A549 (cell line): ENCODE measurements around the gene CIT. TPM values are rescaled to one million over a fixed set of nuclear protein-coding genes. Genes with fewer than 3 reads are reported as not detected.

ENCODE experiments used
- ATAC-seq, 2 experiments: fragments of 200-7000 bp in 1 of 2; fragments of >200 bp in 1 of 2; cut with Nextera tagmentation in 1 of 2; cut with Tn5 transposase in 1 of 2; 3 replicates each; pipeline versions ENCODE4 v1.8.0 to v1.9.1; 2018 to 2020; ENCODE audit warnings: mild to moderate bottlenecking in 1 of 2, moderate library complexity in 1 of 2
- CTCF ChIA-PET: fragments of 300-600 bp; sonication (Branson Sonifier 250); formaldehyde crosslinking; extraction: SDS; loops from one replicate; lab custom pipeline; 2021; ENCODE audit warnings: antibody characterized with exemption, inconsistent platforms; lab: Yijun Ruan, JAX
- POLR2A ChIA-PET: fragments of 350-600 bp; formaldehyde crosslinking; extraction: SDS; loops from one replicate; lab custom pipeline; 2021; ENCODE audit warnings: antibody characterized with exemption, inconsistent platforms; lab: Yijun Ruan, JAX
- DNase-seq, 2 experiments: peaks; one replicate each; pipeline versions ENCODE4 v3.0.0 to v3.0.0-alpha.2; 2011 to 2016; ENCODE audit warnings: low read depth in 1 of 2, low spot score in 1 of 2
- FAIRE-seq: peaks from 2 replicates; lab custom pipeline; 2011; peaks lifted over from hg19 to GRCh38; lab: Jason Lieb, UNC
- H3K27ac ChIP-seq, 2 experiments: fragments of >200 bp; sonication (Bioruptor Twin); formaldehyde crosslinking; 3 replicates each; pipeline ENCODE4 v1.5.1; 2016 to 2017
- H3K4me1 ChIP-seq: fragments of >200 bp; sonication (Bioruptor Twin); formaldehyde crosslinking; 3 replicates; pipeline ENCODE4 v1.6.1; 2016
- H3K4me2 ChIP-seq: fragments of >200 bp; sonication (Bioruptor Twin); formaldehyde crosslinking; 3 replicates; pipeline ENCODE4 v1.6.1; 2016
- H3K4me3 ChIP-seq: fragments of >200 bp; sonication (Bioruptor Twin); formaldehyde crosslinking; 3 replicates; pipeline ENCODE4 v1.5.1; 2016
- H3K9me3 ChIP-seq: fragments of >200 bp; sonication (Bioruptor Twin); formaldehyde crosslinking; 3 replicates; pipeline ENCODE4 v1.6.1; 2016
- BHLHE40 ChIP-seq: IDR thresholded peaks from 2 replicates; pipeline ENCODE4 v1.6.1; 2012; ENCODE audit warnings: low read depth, low read length, inconsistent platforms
- CBX2 ChIP-seq: fragments of 200-600 bp; sonication (generic); IDR thresholded peaks from 2 replicates; pipeline ENCODE4 v1.6.1; 2016; ENCODE audit warnings: low read depth, mild to moderate bottlenecking, borderline replicate concordance
- CBX8 ChIP-seq: fragments of 200-600 bp; sonication (generic); IDR thresholded peaks from 2 replicates; pipeline ENCODE4 v1.6.1; 2016
- CHD4 ChIP-seq: fragments of 200-600 bp; sonication (generic); IDR thresholded peaks from 2 replicates; pipeline ENCODE4 v1.6.1; 2016; ENCODE audit warnings: antibody characterized with exemption, mild to moderate bottlenecking, borderline replicate concordance
- EHMT2 ChIP-seq: fragments of 200-600 bp; sonication (generic); IDR thresholded peaks from 2 replicates; pipeline ENCODE4 v1.6.1; 2016; ENCODE audit warnings: antibody characterized with exemption, low read depth, mild to moderate bottlenecking, moderate library complexity
- ESRRA ChIP-seq: fragments of 150-350 bp; IDR thresholded peaks from 2 replicates; pipeline ENCODE4 v1.6.1; 2014; ENCODE audit warnings: mild to moderate bottlenecking, low read length, borderline replicate concordance
- FOSB ChIP-seq: fragments of 250-450 bp; sonication (Bioruptor Pico); IDR thresholded peaks from 2 replicates; pipeline ENCODE4 v1.5.0; 2020; ENCODE audit warnings: mild to moderate bottlenecking, moderate library complexity
- FOXS1 ChIP-seq: fragments of 250-450 bp; sonication (Bioruptor Pico); IDR thresholded peaks from 2 replicates; pipeline ENCODE4 v1.5.0; 2020; ENCODE audit warnings: mild to moderate bottlenecking, moderate library complexity
- GATA3 ChIP-seq: IDR thresholded peaks from 2 replicates; pipeline ENCODE4 v1.6.1; 2012; ENCODE audit warnings: borderline replicate concordance
- HDAC2 ChIP-seq: fragments of 200-600 bp; sonication (generic); IDR thresholded peaks from 2 replicates; pipeline ENCODE4 v1.6.1; 2016
- HEYL ChIP-seq: fragments of 250-450 bp; sonication (Bioruptor Pico); IDR thresholded peaks from 2 replicates; pipeline ENCODE4 v1.8.0; 2021; ENCODE audit warnings: mild to moderate bottlenecking, moderate library complexity
- HOXA7 ChIP-seq: fragments of 250-450 bp; sonication (Bioruptor Pico); IDR thresholded peaks from 2 replicates; pipeline ENCODE4 v1.5.0; 2020; ENCODE audit warnings: mild to moderate bottlenecking, moderate library complexity
- JUN ChIP-seq, 2 experiments: fragments of >200 bp; sonication (Bioruptor Twin); formaldehyde crosslinking; IDR thresholded peaks; 2 replicates in 1 of 2; 3 replicates in 1 of 2; pipeline ENCODE4 v1.6.1; 2016 to 2017
- JUNB ChIP-seq: fragments of >200 bp; sonication (Bioruptor Twin); formaldehyde crosslinking; IDR thresholded peaks from 2 replicates; pipeline ENCODE4 v1.6.1; 2016
- KDM5A ChIP-seq: fragments of 200-600 bp; sonication (generic); IDR thresholded peaks from 2 replicates; pipeline ENCODE4 v1.6.1; 2016; ENCODE audit warnings: antibody characterized with exemption, mild to moderate bottlenecking
- MAZ ChIP-seq: fragments of 150-350 bp; IDR thresholded peaks from 2 replicates; pipeline ENCODE4 v1.6.1; 2014; ENCODE audit warnings: antibody characterized with exemption, low read depth, low read length, borderline replicate concordance
- MYC ChIP-seq: IDR thresholded peaks from 2 replicates; pipeline ENCODE4 v1.6.1; 2012; ENCODE audit warnings: mild to moderate bottlenecking, inconsistent platforms, low read length, improper control_type of control experiment, borderline replicate concordance
- PHF8 ChIP-seq: fragments of 200-600 bp; sonication (generic); IDR thresholded peaks from 2 replicates; pipeline ENCODE4 v1.6.1; 2016; ENCODE audit warnings: low read depth, mild to moderate bottlenecking, antibody characterized with exemption, moderate library complexity, borderline replicate concordance
- POLR2AphosphoS2 ChIP-seq: conservative IDR thresholded peaks from 2 replicates; pipeline ENCODE4 v1.6.1; 2012; ENCODE audit warnings: low read length, improper control_type of control experiment, inconsistent platforms
- RARB ChIP-seq: fragments of 250-450 bp; sonication (Bioruptor Pico); IDR thresholded peaks from 2 replicates; pipeline ENCODE4 v1.8.0; 2021; ENCODE audit warnings: mild to moderate bottlenecking, moderate library complexity
- RCOR1 ChIP-seq: fragments of 150-350 bp; IDR thresholded peaks from 2 replicates; pipeline ENCODE4 v1.6.1; 2014; ENCODE audit warnings: antibody characterized with exemption, low read length, low read depth
- SMC3 ChIP-seq: fragments of >200 bp; sonication (Bioruptor Twin); formaldehyde crosslinking; IDR thresholded peaks from 3 replicates; pipeline ENCODE4 v1.6.1; 2018; ENCODE audit warnings: inconsistent platforms
- ZC3H11A ChIP-seq: fragments of 450-650 bp; IDR thresholded peaks from 2 replicates; pipeline ENCODE4 v1.6.1; 2014; ENCODE audit warnings: antibody characterized with exemption, mild to moderate bottlenecking
- ZSCAN20 ChIP-seq: fragments of 250-450 bp; sonication (Bioruptor Pico); IDR thresholded peaks from 2 replicates; pipeline ENCODE4 v1.8.0; 2022; ENCODE audit warnings: mild to moderate bottlenecking, moderate library complexity
- WGBS: methylation state at CpG from one replicate; pipeline ENCODE4 v1.1.6; 2017; ENCODE audit errors: missing lambda C conversion rate; 5-methylcytosine and 5-hydroxymethylcytosine counted together
- polyA plus RNA-seq, 4 experiments: library from polyadenylated mRNA; depleted of rRNA in 3 of 4; stranded (reverse); fragments of >200 nt; fragmentation: RNase III in 1 of 4; extraction: RNeasy Plus Mini Kit Qiagen cat#74134 plus additional on column Dnase treatment in 1 of 4; gene quantifications; 2 replicates in 3 of 4; 3 replicates in 1 of 4; pipeline ENCODE4 v1.2.3, GENCODE V29; 2011 to 2017
- TF ChIP-seq, protein P1 (sequence below): IDR thresholded peaks from 2 replicates; pipeline ENCODE4 v1.6.1; 2012
- TF ChIP-seq, protein P2 (sequence below): IDR thresholded peaks from 2 replicates; pipeline ENCODE4 v1.6.1; 2012; ENCODE audit warnings: low read depth, borderline replicate concordance
- TF ChIP-seq, protein P3 (sequence below): fragments of >200 bp; sonication (Bioruptor Twin); formaldehyde crosslinking; IDR thresholded peaks from 3 replicates; pipeline ENCODE4 v1.5.1; 2016
- TF ChIP-seq, protein P4 (sequence below): fragments of 150-350 bp; IDR thresholded peaks from 2 replicates; pipeline ENCODE4 v1.6.1; 2014; ENCODE audit warnings: low read depth, mild to moderate bottlenecking, low read length
- TF ChIP-seq, protein P5 (sequence below): fragments of 450-650 bp; IDR thresholded peaks from 2 replicates; pipeline ENCODE4 v1.6.1; 2014; ENCODE audit warnings: antibody characterized with exemption

The CIT gene
- polyA plus RNA-seq, 2 of the 4 experiments (the other 2 are of a cell fraction): 12.5 to 25.4 TPM

DNA sequence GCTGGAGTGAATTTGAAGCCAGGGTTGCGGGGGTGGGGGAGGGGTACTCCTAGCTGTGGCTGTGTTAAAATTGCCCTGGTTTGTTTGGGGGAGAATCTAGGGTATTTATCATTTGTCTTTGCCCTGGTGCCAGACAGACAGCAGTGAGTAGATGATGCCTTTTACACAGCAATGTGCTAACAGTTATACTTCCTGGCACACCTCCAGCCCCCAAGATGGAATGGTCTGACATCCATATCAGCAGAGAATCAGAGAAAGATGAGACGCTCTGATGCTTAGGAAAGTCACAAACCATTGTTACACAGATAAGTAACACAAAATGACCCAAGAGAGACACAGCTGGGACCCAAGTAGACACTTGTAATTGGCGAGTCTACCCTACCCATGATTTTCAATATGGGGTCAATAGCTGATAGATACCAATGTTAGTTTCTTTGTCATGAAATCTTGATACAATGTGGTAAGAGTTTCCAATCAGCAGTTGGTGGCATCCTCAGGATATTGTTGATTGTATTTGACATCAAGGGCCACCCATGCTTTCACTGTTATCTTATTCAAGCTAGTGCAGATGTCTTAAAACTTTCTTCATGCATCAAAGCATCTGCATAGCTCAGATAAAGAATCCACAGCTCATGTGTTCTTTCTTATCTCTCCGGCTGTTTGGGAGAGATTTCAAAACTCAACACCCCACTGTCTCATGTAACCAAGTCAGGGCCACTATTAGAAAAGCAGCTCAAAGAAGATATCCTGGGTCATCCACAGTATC is 211.8 kb downstream of the CIT start:
- ChIA-PET CTCF (interaction anchor here (1.1 to 1.3 kb wide), 2 partner anchors 221 to 1259 kb away, joined by 3 to 5 read pairs; no protein-coding TSS in a partner anchor), POLR2A (no interaction called here)
- no peak for TF ChIP-seq CBX2
- TF ChIP-seq KDM5A: no peak
- TF ChIP-seq JUNB: no peak
- TF ChIP-seq HDAC2: no peak
- TF ChIP-seq RCOR1: no peak
- TF ChIP-seq RARB (CRISPR knock-in tag): no peak
- TF ChIP-seq EHMT2: no peak
- no peak for TF ChIP-seq BHLHE40
- no peak for TF ChIP-seq PHF8
- no peak for TF ChIP-seq MAZ
- TF ChIP-seq ZSCAN20 (CRISPR knock-in tag): no peak
- TF ChIP-seq CBX8: no peak
- TF ChIP-seq GATA3: no peak
- TF ChIP-seq MYC: no peak
- TF ChIP-seq HEYL: no peak
- TF ChIP-seq, protein P1, sequence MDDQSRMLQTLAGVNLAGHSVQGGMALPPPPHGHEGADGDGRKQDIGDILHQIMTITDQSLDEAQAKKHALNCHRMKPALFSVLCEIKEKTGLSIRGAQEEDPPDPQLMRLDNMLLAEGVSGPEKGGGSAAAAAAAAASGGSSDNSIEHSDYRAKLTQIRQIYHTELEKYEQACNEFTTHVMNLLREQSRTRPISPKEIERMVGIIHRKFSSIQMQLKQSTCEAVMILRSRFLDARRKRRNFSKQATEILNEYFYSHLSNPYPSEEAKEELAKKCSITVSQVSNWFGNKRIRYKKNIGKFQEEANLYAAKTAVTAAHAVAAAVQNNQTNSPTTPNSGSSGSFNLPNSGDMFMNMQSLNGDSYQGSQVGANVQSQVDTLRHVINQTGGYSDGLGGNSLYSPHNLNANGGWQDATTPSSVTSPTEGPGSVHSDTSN: no peak
- TF ChIP-seq, protein P2, sequence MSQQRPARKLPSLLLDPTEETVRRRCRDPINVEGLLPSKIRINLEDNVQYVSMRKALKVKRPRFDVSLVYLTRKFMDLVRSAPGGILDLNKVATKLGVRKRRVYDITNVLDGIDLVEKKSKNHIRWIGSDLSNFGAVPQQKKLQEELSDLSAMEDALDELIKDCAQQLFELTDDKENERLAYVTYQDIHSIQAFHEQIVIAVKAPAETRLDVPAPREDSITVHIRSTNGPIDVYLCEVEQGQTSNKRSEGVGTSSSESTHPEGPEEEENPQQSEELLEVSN: no peak
- no peak for DNase-seq
- FAIRE-seq: no peak
- Histone ChIP-seq H3K4me3 (no peak overlapping the region), H3K4me1 (peaks cover 20% of the 10 kb centered on the region), H3K4me2 (no peak overlapping the region), H3K27ac (no peak overlapping the region), H3K9me3 (no peaks in the 10 kb centered on the region)
- WGBS: 80% methylated on average over 4 of the region's 4 CpGs
- no peak for ATAC-seq

DNA sequence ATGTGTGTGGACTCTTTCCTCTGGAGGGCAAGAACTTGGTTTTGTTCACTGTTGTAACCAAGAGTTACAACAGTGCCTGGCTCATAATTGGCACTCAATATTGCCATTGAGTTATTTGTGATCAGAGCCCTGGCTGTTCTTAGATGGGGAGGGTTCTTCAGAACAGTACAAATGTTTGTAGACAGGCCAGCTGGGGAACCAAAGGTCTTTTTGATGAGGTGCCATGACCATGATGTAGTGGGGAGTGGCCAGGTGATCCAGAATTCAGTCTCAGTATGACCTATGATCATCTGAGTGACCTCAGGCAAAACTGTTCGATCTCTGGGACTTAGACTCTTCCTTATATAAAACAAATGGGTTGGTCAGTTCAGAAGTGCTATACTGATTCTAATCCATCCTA is 212.5 kb downstream of the CIT start:
- no peaks in the 10 kb centered on the region for H3K9me3 ChIP-seq
- CTCF ChIA-PET: interaction anchor here (1.1 to 1.3 kb wide), 2 partner anchors 220 to 1259 kb away, joined by 3 to 5 read pairs; no protein-coding TSS in a partner anchor
- TF ChIP-seq HOXA7 (CRISPR knock-in tag) (no peak), JUN (IDR thresholded peaks at IDR 0.05) (no peak), MAZ (no peak), GATA3 (no peak), ESRRA (no peak), POLR2AphosphoS2 (no peak), ZSCAN20 (CRISPR knock-in tag) (no peak), SMC3 (no peak), FOSB (CRISPR knock-in tag) (no peak), CHD4 (no peak), FOXS1 (no peak), ZC3H11A (no peak)
- TF ChIP-seq, protein P3, sequence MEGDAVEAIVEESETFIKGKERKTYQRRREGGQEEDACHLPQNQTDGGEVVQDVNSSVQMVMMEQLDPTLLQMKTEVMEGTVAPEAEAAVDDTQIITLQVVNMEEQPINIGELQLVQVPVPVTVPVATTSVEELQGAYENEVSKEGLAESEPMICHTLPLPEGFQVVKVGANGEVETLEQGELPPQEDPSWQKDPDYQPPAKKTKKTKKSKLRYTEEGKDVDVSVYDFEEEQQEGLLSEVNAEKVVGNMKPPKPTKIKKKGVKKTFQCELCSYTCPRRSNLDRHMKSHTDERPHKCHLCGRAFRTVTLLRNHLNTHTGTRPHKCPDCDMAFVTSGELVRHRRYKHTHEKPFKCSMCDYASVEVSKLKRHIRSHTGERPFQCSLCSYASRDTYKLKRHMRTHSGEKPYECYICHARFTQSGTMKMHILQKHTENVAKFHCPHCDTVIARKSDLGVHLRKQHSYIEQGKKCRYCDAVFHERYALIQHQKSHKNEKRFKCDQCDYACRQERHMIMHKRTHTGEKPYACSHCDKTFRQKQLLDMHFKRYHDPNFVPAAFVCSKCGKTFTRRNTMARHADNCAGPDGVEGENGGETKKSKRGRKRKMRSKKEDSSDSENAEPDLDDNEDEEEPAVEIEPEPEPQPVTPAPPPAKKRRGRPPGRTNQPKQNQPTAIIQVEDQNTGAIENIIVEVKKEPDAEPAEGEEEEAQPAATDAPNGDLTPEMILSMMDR: no peak
- TF ChIP-seq, protein P4, sequence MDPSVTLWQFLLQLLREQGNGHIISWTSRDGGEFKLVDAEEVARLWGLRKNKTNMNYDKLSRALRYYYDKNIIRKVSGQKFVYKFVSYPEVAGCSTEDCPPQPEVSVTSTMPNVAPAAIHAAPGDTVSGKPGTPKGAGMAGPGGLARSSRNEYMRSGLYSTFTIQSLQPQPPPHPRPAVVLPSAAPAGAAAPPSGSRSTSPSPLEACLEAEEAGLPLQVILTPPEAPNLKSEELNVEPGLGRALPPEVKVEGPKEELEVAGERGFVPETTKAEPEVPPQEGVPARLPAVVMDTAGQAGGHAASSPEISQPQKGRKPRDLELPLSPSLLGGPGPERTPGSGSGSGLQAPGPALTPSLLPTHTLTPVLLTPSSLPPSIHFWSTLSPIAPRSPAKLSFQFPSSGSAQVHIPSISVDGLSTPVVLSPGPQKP: no peak
- TF ChIP-seq, protein P5, sequence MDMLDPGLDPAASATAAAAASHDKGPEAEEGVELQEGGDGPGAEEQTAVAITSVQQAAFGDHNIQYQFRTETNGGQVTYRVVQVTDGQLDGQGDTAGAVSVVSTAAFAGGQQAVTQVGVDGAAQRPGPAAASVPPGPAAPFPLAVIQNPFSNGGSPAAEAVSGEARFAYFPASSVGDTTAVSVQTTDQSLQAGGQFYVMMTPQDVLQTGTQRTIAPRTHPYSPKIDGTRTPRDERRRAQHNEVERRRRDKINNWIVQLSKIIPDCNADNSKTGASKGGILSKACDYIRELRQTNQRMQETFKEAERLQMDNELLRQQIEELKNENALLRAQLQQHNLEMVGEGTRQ: no peak
- DNase-seq: no peak
- H3K27ac ChIP-seq: no peak overlapping the region
- H3K4me1 ChIP-seq: peaks cover 14% of the 10 kb centered on the region
- WGBS: 6% methylated on average over 1 of the region's 1 CpG
- POLR2A ChIA-PET: no interaction called here
- FAIRE-seq: no peak
- no peak for ATAC-seq
- H3K4me3 ChIP-seq: no peak overlapping the region
- no peak overlapping the region for H3K4me2 ChIP-seq
